PFSK-1 (cell line): ENCODE results near the gene NSMF.

Experiments
- POLR2AphosphoS5 ChIP-seq: IDR thresholded peaks from 2 replicates; pipeline ENCODE4 v1.6.1; 2012; ENCODE audit warnings: low read depth, mild to moderate bottlenecking, control low read depth, low read length, moderate library complexity
- REST ChIP-seq, 2 experiments: IDR thresholded peaks; 2 replicates each; pipeline versions ENCODE4 v1.6.1 to v1.8.0; 2011 to 2012; ENCODE audit warnings: low read depth in 2 of 2, low read length in 2 of 2, control low read depth in 1 of 2, inconsistent platforms in 1 of 2, mild to moderate bottlenecking in 1 of 2, moderate library complexity in 1 of 2; ENCODE audit not compliant: insufficient read depth in 1 of 2
- SIN3A ChIP-seq: IDR thresholded peaks from 2 replicates; pipeline ENCODE4 v1.6.1; 2012; ENCODE audit warnings: mild to moderate bottlenecking, low read length, moderate library complexity, borderline replicate concordance; ENCODE audit not compliant: insufficient read depth
- TAF1 ChIP-seq: IDR thresholded peaks from 2 replicates; pipeline ENCODE4 v1.6.1; 2012; ENCODE audit warnings: low read length, control low read depth, borderline replicate concordance; ENCODE audit not compliant: insufficient read depth

- no peak for TF ChIP-seq POLR2AphosphoS5
- TF ChIP-seq SIN3A: no peak
- TF ChIP-seq TAF1: no peak
- no peak for TF ChIP-seq REST (IDR thresholded peaks at IDR 0.05; ENCODE audit: insufficient read depth in 1 of 2, low read depth in 2 of 2, low read length in 2 of 2)
Measured at GRCh38 chr9:137426018-137426681, 33.0 kb downstream of the NSMF start.
